DOHH2 (cell line): ENCODE measurements around the gene LCK.

Experiments
- CTCF ChIP-seq: fragments of 200-600 bp; sonication (generic); IDR thresholded peaks from one replicate; pipeline ENCODE4 v1.5.1; 2014; ENCODE audit warnings: antibody characterized with exemption, mild to moderate bottlenecking, low read depth, low read length; ENCODE audit not compliant: poor library complexity, severe bottlenecking
- EZH2phosphoT487 ChIP-seq: fragments of 200-600 bp; sonication (generic); IDR thresholded peaks from 2 replicates; pipeline ENCODE4 v1.6.1; 2017; ENCODE audit warnings: borderline replicate concordance, mild to moderate bottlenecking, antibody characterized with exemption, low read length, moderate library complexity, mixed read lengths

- TF ChIP-seq CTCF (no peak), EZH2phosphoT487 (no peak)
These were observed 26.8 kb upstream of the LCK start for GRCh38 chr1:32224285-32224684.
